Stimulated activated naive CD4-positive, alpha-beta T cell treated with Interleukin-2 at 50 U/mL for 16 hours (primary cell): ENCODE results near the gene MED27.

Experiments
- DNase-seq: peaks from one replicate; lab custom pipeline; 2025; lab: John Stamatoyannopoulos, UW

The MED27 gene

DNA sequence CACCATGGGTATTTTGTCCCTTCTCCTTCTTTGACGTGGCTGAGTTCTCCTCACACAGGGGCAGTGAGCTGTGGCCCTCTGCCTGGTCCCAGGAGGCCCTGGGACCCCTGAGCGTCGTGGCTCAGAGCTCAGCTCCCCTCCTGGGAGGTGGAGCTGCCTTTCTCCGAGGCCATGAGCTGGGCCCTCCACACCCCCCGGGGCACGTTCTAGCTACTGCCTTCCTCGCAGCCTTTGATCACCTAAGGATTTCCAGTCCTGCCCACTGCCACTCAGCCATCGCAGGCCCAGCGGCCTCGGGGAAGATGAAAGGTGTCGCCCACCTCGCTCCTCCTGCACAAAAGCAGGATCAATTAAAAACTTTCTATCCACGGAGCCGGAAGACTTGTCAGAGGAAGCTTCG lies 244.9 kb downstream of the MED27 start:
- no peak for DNase-seq

GRCh38 chr9:131833906-131834305 lies 245.8 kb downstream of the MED27 start:
- DNase-seq = no peak

GRCh38 chr9:131833083-131833482 lies 246.6 kb downstream of the MED27 start:
- no peak for DNase-seq

- no peak for DNase-seq
Observed at GRCh38 chr9:131831380-131832165, 248.1 kb downstream of the MED27 start.

DNA sequence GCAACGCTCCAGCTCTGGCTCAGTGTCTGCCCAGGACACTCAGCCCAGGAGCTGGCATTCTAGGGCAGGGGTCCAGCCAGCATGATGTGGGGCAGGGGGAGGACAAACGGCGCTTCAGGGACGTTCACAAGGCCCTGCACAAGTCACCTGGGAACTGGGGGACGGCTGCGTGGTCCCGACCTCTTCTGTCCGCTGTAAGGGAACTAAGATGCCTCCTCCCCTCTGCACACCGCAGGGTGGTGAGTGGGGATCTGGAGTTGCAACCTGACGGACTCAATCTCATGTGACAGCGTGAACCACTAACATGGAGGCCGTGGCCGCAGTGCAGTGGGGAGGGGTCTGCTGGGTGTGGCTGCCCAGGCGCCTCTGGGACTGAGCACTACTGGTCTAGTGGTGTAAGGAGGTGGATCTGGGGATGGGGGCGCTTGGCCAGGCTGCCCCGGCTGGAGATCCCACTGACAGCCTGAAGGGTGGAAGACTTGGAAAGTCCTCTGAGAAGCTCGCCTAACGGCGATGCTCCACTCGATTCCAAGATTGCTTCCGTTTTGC lies 251.8 kb downstream of the MED27 start:
- no peak for DNase-seq

DNA sequence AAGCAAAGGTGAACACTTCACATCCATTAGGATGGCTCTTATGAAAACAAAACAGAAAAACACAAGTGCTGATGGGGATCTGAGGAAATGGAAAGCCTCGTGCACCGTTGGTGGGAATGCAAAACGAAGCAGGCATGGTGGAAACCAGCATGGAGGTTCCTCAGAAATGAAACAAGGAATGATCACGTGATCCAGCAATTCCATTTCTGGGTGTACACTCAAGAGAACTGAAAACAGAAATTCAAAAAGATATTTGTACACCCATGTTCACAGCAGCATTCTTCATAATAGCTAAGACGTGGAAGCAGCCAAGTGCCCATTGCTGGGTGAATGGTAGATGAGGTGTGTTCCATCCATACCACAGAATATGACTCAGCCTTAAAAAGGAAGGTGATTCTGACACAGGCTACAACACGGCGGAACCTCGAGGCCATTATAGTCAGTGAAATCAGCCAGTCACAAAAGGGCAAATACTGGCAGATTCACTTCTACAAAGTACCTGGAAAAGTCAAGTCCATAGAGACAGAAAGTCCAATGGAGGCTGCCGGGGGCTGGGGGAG lies 252.6 kb downstream of the MED27 start:
- DNase-seq = no peak

- no peak for DNase-seq
Observed at GRCh38 chr9:131826053-131826452, 253.6 kb downstream of the MED27 start.

GRCh38 chr9:131824953-131825495 lies 254.6 kb downstream of the MED27 start:
- DNase-seq = no peak

DNA sequence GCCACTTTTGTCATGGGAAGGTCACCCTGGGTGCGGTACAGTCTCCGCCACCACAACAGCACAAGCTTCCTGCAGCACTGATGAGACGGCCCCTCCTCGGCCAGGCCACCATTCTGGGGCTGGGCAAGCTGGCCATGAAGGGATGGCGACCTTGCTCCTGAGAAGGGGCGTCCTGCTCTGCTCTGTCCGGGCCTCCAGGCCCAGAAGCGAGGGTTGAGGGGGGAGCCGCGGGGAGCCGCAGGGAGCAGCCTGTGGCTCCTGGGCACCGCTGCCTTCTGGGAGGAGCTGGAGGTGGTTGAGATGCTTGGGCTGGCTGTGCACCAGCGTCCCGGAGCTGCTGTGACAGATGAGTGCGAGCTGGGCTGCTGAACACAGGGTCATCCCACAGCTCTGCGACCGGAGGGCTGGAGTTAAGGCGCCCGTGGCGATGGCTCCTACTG lies 255.5 kb downstream of the MED27 start:
- no peak for DNase-seq

GRCh38 chr9:131823701-131824146 lies 255.9 kb downstream of the MED27 start:
- no peak for DNase-seq

GRCh38 chr9:131818089-131818488 lies 261.6 kb downstream of the MED27 start:
- no peak for DNase-seq

- no peak for DNase-seq
Observed at GRCh38 chr9:131817627-131818026, 262.0 kb downstream of the MED27 start.

DNA sequence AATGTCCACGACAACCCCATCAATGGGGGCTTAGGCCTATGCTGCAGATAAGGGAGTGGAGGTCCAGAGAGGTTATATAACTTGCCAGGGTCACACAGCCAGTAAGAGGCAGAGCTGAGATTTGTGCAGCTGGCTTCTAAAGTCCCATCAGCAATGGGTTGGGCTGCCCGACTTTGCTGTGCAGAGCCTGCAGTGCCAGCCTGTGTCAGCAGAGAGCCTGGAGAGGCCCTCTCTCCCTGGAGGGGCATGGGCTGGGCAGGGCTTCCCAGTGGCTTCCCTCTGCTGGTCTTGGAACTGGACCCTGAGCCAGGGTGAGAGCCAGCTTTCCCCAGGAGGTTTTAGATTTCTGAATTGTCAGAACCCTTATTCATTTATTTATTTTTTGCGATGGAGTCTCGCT lies 262.6 kb downstream of the MED27 start:
- no peak for DNase-seq

GRCh38 chr9:131815970-131816873 lies 263.4 kb downstream of the MED27 start:
- DNase-seq = no peak

- no peak for DNase-seq
Observed at GRCh38 chr9:131814707-131815106, 265.0 kb downstream of the MED27 start.

GRCh38 chr9:131813116-131813515 lies 266.6 kb downstream of the MED27 start:
- DNase-seq = no peak

- DNase-seq = no peak
Observed at GRCh38 chr9:131812116-131812790, 267.4 kb downstream of the MED27 start.

DNA sequence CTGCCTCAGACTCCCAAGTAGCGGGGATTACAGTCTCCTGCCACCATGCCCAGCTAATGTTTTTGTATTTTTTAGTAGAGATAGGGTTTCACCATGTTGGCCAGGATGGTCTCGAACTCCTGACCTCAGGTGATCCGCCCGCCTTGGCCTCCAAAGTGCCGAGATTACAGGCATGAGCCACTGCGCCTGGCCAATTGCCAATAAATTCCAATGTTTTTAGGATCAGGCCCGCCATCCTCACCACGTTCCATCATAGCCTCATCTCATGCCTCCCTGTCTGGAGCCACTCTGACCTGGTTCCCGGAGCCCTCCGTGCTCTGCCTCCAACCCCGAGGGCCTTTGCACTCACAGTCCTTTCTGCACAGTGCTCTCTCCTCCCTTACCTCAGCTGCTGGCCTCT lies 268.3 kb downstream of the MED27 start:
- DNase-seq = no peak

- no peak for DNase-seq
Observed at GRCh38 chr9:131810351-131811170, 269.1 kb downstream of the MED27 start.
